ENCODE measurements around the gene GLP1R. TPM values are rescaled to one million over a fixed set of nuclear protein-coding genes. Genes with fewer than 3 reads are reported as not detected.

GLP1R gene
- total RNA-seq, 1 experiment from 2014 or later = not detected

DNA sequence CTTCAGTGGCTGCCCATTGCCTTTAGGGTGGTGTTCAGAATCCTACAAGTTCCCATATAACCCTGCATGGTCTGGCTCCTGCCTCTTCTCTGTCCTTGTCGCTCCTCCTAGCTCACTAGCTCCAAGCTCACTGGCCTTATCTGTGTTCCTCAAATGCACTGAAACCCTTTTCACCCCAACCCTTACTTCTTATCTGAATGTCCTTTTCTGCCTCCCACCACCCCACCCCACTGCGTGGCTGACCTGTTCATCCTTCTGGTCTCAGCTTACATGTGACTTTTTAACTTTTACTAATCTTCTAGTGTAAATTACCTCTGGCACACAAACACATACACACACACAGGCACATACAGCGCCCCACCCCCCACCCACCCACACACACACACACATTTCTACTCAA is 41.0 kb upstream of the GLP1R start:
- H3K4me1 ChIP-seq (ENCODE audit: control insufficient read depth in 1 of 2, insufficient read depth in 2 of 2, low read length in 2 of 2) = no peaks in the 10 kb centered on the region
- H3K36me3 ChIP-seq (ENCODE audit: control insufficient read depth in 1 of 2, insufficient read depth in 2 of 2, low read length in 2 of 2) = no peaks in the 10 kb centered on the region
- peaks cover 78% of the 10 kb centered on the region for H3K27me3 ChIP-seq (ENCODE audit: insufficient read depth, low read length)
- no peak for ATAC-seq
- H3K4me3 ChIP-seq (replicated peaks in 1 of 2; ENCODE audit: low read depth in 1 of 2, low read length in 2 of 2) = no peak overlapping the region
- POLR2A ChIA-PET = no interaction called here
- RAD21 ChIA-PET (ENCODE audit: low non-redundant PET in 1 of 2, low total read pairs in 2 of 2, uncharacterized antibody in 2 of 2, unreplicated experiment in 2 of 2) = no interaction called here
- no peaks in the 10 kb centered on the region for H3K9me3 ChIP-seq (ENCODE audit: control insufficient read depth in 1 of 2, insufficient read depth in 1 of 2, low read depth in 1 of 2, low read length in 2 of 2)
- no TSS peak for BruUV-seq (replicated peaks)
- no peak overlapping the region for H3K27ac ChIP-seq (ENCODE audit: low read depth, low read length)
- no peaks in the 10 kb centered on the region for H3K79me2 ChIP-seq (ENCODE audit: insufficient read depth, low read length)
- intact Hi-C loops (cut with micrococcal nuclease) = loop anchor here (10.0 kb wide), 1 partner anchor 147 kb away; no protein-coding TSS in a partner anchor
- CTCF ChIA-PET = no interaction called here
- H3K4me2 ChIP-seq (ENCODE audit: low read length) = no peak overlapping the region
- H3K9ac ChIP-seq (ENCODE audit: low read length) = no peak overlapping the region
- TF ChIP-seq SP1 (IDR thresholded peaks at IDR 0.05; ENCODE audit: low read depth) (no peak), FOSL1 (IDR thresholded peaks at IDR 0.05; ENCODE audit: low read depth) (no peak), EGR1 (IDR thresholded peaks at IDR 0.05; ENCODE audit: low read depth) (no peak), TCF7L2 (IDR thresholded peaks at IDR 0.05; ENCODE audit: borderline replicate concordance, extremely low read depth, insufficient read depth, insufficient read length) (no peak), RAD21 (IDR thresholded peaks at IDR 0.05; ENCODE audit: low read depth) (no peak), ZNF274 (IDR thresholded peaks at IDR 0.05; ENCODE audit: low read depth, low read length) (no peak), ZFX (IDR thresholded peaks at IDR 0.05) (no peak), CEBPB (IDR thresholded peaks at IDR 0.05; ENCODE audit: low read depth) (no peak), SRF (IDR thresholded peaks at IDR 0.05; ENCODE audit: low read depth) (no peak), CBX3 (IDR thresholded peaks at IDR 0.05; ENCODE audit: low read depth) (no peak), ELF1 (IDR thresholded peaks at IDR 0.05; ENCODE audit: borderline replicate concordance, low read depth) (no peak), JUND (IDR thresholded peaks at IDR 0.05) (no peak), CTCF (IDR thresholded peaks at IDR 0.05 in 2 of 3, conservative IDR thresholded peaks at IDR 0.05 in 1 of 3; ENCODE audit: borderline replicate concordance in 1 of 3, insufficient read depth in 1 of 3, low read depth in 2 of 3, low read length in 2 of 3) (no peak), YY1 (IDR thresholded peaks at IDR 0.05; ENCODE audit: extremely low read depth, insufficient replicate concordance, low read depth, low read length) (no peak), REST (IDR thresholded peaks at IDR 0.05; ENCODE audit: low read depth) (no peak), EZH2 (IDR thresholded peaks at IDR 0.05) (no peak), SIN3A (IDR thresholded peaks at IDR 0.05; ENCODE audit: low read depth) (no peak), POLR2A (IDR thresholded peaks at IDR 0.05; ENCODE audit: borderline replicate concordance, extremely low read depth, insufficient read depth, insufficient read length) (no peak)
- TF ChIP-seq, protein P1, sequence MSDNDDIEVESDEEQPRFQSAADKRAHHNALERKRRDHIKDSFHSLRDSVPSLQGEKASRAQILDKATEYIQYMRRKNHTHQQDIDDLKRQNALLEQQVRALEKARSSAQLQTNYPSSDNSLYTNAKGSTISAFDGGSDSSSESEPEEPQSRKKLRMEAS (IDR thresholded peaks at IDR 0.05) = no peak
- TF ChIP-seq, protein P2, sequence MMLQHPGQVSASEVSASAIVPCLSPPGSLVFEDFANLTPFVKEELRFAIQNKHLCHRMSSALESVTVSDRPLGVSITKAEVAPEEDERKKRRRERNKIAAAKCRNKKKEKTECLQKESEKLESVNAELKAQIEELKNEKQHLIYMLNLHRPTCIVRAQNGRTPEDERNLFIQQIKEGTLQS (IDR thresholded peaks at IDR 0.05) = no peak
- no peak overlapping the region for H2AFZ ChIP-seq (ENCODE audit: low read depth, low read length, poor library complexity, severe bottlenecking)
- H4K20me1 ChIP-seq (ENCODE audit: insufficient read depth) = no peaks in the 10 kb centered on the region; the same call in 1 of the 2 replicates
- no peaks in the 10 kb centered on the region for H3K9me2 ChIP-seq (ENCODE audit: insufficient read depth)
- no peak for DNase-seq (ENCODE audit: low read depth, low spot score)
